NCI-H345 treated with DMSO at 0.1 percent for 48 hours (cell line): ENCODE results near the gene HTR1B.

Experiments
- DNase-seq: peaks from one replicate; lab custom pipeline; 2025; ENCODE audit not compliant: unreplicated experiment; lab: John Stamatoyannopoulos, UW

Gene HTR1B

DNA sequence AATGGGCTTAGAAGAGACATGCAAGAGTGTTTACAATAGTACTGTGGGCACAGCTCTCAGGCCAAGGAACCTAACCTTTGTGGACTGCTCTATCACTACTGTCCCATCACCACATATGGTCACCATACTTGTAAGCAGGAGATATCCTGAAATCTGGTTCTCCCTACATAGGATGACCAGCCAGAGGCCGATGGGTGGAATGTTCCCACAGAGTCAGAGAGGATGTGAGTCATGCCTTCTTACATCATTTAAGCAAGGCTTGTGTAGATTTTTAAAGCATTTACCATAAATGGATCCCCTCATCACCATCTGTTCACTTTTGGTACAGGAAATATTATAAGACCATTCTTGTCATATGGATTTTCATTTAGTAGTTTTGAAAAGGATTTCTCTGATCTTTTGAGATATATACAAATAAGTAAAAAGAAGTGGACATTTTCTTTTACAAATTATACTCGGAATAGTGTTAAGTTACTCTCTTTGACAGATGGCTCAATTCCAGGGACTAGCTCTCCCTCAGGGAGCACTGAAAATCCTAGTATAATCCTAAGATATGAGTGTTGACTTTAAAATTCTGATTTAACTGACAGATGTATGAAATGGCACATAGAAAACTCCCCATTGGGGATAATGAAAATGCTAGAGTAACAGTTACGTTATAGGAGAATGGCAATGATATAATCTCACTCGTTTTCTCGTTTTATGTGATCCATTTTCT lies 6.6 kb downstream of the HTR1B start:
- DNase-seq = no peak

DNA sequence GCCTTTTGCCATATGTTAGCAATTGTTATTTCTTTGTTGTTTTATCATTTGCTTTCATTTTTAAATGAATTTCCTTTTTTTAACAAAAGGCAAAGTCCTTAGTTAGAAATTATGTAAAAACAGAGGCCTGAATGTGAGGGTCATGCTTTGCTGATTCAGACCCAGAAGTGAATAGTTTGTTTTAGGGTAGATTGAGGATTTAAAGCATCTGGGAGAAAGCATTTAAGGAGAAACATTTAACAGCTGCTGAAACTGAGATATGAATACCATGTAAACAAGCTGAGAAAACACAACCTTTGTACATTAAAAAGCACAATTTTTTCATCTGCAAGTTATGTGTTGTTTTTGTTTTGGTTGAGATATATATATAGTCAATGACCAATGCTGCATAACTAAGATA lies 8.0 kb downstream of the HTR1B start:
- no peak for DNase-seq

DNA sequence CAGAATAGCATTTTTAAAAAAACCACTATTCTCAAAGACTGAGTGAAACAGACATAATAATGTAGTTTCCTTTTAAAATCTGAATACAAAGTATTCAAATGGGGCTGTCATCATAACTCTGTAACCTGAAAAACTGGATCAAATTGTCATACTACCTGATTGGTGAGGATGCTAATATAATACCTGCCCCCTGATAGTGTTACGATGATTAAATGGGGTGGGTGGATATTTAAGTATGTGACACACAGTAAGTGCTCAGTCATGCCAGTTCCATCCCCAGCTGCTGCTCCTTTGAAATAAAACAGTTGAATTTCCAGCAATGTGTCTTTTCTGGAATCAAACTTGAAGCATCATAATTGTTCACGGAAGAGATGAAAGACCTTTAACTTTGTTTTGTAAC lies 8.9 kb downstream of the HTR1B start:
- no peak for DNase-seq

DNA sequence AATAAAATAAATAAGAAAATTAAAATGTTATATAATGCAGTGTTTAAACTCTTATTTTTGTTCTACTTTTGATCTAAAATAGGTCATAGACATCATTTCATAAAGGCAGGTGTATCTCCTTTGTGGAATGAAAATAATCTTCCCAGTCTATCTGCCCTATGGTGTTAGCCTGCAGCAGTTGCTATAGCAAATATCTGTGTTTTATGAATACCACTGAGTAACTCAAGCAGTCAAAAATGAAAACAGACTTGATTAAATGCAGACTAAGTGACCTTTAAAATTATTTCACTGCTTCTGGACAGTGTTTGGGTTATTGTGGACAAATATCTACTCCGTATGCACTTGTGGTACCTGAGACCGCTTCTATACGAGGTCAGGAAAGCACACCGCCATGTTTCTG lies 11.8 kb downstream of the HTR1B start:
- no peak for DNase-seq

DNA sequence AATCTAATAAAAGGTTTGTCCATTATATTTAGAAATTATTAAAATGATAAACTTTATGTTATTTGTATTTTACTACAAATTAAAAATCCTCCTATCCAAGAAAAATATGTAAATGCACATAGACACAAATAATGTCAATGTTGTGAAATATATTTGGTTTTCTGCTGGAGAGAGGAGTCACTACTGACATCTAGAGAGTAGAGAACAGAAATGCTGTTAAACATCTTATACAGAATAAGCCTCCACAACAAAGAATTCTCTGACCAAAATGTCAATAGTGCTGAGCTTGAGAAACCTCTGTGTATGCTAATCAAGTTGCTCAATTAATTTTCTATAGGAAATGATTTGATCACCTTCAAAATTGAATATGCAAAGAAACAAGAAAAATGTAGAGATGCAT lies 12.4 kb downstream of the HTR1B start:
- no peak for DNase-seq

DNA sequence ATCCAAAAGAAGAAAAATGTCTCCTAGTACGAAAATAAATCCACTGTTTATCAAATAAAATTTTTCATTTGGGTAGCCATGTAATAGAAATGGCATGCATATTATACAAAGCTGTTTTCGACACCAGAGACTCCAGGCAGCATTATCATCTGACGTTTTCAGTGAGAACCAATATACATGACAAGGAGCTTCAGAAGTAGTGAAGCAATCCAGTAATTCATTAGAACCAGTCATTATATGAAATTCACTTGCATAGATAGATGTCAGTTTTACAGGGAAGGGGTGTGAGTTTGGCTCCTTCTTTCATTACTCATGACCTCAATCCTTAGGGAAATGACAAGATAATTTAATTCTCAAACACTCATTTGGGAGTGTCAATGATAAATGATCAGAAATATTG lies 14.7 kb downstream of the HTR1B start:
- no peak for DNase-seq

DNA sequence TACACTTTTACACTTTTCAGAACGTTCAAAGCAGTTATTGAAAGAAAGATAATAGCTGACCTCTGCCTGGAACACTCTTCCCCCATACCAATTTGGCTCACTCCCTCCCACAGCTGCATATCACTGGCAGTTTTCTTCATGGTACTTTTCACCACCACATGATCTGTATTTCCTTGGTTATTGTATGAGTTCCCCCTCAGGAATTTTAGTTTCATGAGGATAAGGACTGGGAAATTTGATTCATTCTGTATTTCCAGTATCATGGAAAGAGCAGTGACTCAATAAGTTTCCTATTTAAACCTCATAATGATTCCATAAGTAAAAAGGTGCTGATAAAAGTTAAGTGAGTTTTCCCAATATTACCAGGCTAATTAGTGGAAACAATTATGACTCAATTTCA lies 16.0 kb downstream of the HTR1B start:
- no peak for DNase-seq

DNA sequence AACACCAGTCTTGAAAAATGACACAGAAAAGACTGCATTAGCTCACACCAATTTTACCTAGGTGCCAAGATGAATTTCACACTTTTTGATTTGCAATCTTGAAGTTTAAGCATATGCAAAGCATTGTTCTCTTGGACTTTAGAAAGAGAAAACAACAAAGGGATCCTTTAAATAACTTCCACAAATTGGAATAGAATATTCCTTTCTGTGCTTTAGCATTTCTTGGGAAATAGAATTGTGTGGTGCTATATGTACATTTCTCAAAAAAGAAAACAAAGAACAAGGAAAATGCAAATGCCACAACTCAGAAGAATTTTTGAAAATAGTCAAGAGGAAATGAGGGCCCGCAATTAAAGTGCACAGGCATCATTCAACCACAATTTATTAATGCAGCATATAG lies 17.0 kb downstream of the HTR1B start:
- DNase-seq = no peak

DNA sequence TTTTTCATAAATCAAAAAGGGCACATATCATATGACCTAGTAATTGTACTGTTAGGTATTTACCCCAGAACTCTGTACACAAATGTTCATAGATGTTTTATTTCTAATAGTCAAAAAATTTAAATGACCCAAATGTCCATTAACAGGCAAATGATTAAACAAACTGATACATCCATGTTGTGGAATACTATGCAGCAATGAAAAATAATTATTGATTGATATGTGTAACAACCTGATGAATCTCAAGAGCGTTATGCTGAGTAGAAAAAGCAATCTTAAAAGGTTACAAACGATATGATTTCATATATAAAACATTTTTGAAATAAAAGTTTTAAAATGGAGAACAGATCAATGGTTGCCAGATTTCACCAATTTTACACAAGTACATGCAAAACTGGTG lies 18.1 kb downstream of the HTR1B start:
- DNase-seq = no peak

DNA sequence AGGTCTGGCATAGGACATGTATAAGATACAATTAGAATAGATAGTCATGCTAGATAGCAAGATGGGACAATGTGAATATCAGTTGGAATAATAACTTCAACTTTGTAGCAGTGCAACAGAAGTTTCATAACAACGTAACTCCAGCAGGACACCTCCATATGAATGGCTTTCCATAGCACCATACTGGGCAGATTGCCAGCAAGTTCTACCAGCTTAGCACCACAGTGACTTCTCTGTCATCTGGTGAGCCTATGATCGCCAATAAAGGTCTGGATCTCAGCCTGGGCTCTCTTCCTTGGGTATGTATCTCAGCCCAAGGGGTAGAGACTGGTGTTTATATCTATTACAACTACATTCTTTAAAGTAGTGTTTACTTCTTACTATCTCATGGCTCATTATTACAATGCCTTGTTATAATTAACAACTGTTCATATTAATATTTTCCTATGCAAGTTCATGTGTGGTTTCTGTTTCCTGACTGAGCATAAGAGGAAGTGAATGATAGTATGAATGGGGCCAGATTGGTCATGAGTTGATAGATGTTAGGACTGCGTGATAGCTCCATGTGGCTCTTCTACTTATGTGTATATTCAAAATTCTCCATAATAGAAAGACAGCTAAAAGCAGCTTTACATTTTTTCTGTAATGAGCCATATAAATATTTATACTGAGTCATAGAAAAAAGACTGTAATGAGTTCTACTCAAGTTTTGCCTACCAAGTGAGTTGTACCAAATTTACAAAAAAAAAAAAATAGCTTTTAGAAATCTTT lies 22.9 kb downstream of the HTR1B start:
- no peak for DNase-seq

DNA sequence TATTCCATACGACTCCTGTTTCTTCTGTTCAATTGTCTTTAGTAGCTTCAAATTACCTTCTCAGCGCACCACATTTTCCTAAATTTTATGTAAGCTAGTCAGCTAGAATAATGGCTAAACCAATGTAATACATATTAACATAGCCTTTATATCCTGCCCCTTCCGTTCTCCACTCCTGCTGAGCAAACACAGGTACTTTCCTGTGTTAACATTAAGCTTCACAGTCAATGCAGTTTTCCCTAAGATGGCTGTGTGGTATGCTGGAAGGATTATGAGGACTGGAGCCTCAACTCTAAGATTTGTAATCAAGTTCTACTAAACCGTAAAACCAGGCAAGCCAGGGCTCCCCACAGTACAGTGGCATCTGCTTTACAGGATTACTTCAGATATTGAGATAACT lies 29.4 kb downstream of the HTR1B start:
- no peak for DNase-seq

DNA sequence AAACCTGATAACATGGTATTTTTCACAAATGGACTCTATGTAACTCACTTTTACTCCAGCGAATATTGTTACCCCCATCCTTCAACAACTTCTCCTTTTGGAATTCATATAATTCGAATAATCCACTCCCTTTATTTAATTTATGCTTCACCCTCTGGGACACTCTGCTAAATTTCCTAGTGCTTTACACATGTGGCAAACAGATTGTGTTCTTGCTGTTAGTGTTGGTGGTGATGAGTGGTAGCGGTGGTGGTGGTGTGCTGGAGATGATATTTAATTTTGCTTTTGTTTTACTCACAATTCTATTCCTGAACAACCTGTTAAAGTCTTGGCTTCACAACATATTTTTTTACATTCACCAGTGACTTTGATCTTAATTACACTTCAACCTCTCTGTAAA lies 32.8 kb downstream of the HTR1B start:
- DNase-seq = no peak

DNA sequence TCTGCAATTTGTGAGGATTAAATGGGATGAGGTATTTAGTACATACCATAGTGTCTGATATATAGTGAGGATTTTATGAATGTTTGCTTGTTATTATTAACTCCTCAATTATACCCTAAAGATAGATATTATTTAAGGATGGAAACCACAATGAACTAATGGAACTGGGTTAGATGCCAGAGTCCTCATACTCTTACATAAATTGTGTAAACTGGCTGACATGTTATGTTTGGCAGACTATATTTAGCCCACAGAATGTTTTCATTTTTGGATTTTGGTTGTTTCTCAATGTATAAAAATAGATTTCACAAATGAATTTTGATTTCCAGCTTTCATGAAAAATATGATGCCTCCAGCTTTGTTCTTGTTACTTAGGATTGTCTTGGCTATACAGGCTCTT lies 37.6 kb downstream of the HTR1B start:
- DNase-seq = no peak

DNA sequence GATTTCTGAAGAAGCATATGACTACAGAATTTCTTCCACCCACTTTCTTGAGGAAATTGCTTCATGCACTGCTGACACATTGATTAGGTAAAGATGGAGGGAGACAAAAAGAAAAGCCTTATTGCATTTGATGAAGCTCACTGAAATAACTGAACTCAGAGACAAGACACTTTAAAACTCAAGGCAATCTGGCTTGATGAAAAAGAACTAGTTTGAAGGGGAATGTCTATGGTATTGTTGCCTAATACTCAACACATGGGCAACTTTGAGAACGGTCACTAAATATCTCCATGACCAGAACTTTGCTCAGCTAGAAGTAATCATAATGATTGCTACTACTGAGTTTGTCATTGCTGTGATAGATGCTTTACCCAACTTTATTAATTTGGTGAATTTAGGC lies 38.1 kb downstream of the HTR1B start:
- no peak for DNase-seq

DNA sequence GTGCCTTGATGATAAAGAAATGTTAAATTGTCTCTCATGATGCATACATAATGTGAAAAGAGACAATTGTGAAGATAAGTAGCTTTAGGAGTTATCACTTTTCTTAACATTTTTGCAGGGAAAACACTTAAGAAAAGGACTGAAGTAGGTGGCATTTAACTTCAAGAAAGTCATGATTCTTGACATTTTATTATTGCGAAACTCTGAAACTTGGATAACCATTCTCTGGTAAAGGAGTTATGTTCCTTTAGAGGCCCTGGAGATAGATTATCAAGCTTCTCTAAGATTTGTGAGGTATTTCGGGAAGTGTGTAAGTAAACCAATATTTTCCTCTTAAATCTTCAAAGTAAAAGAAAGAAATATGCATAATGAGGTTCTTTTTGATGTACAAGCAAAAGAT lies 38.5 kb downstream of the HTR1B start:
- DNase-seq = no peak

DNA sequence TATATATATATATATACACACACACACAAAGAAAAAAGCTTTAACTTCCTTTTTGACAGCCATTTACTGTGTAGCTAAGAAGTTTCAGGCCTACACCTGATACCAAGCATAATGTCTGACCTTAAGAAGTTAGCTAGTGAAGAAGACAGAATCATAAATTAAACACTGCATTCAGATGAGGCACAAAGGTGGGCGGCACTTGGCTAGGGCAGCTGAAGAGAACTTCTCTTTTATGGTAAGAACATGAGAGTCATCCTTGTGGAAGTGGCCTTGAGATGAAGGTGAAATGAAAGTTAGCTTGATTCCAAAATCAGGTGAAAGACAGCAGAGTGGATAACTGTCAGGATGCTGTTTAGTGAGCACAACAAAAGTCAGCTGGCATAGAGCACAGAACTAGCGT lies 46.5 kb downstream of the HTR1B start:
- no peak for DNase-seq

DNA sequence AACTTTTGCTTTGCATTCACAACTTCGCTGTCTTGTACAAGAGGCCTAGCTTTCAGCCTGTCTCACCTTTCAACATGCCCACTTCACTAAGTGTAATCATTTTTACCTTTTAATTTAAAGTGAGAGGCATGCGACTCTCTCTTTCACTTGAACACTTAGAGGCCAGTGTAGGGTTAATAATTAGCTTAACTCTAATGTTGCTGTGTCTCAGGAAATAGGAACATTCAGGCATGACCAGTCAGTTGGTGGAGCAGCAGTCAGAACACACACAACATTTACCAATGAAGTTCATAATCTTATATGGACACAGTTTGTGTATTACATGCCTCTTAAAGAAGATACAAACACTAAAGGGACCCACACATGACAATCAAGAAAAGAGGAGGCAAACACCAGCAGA lies 47.6 kb downstream of the HTR1B start:
- DNase-seq = no peak
